Gastroesophageal sphincter (tissue), 4 donors: ENCODE results near the gene TP73. TPM values are rescaled to one million over a fixed set of nuclear protein-coding genes. Genes with fewer than 3 reads are reported as not detected.
"Not testable (repeated sequence)": the region's sequence is repeated elsewhere in the genome, so short reads cannot be mapped to it uniquely, and the experiment has no call there.

Source experiments
- ATAC-seq: fragments of 150-250 bp; one replicate; pipeline ENCODE4 v1.9.1; 2016; ENCODE audit warnings: mild to moderate bottlenecking, moderate library complexity
- H3K27ac ChIP-seq, 4 donors: fragments of 200-600 bp; sonication (generic) in 3 of 4; 1 replicate in 3 of 4; 2 replicates in 1 of 4; pipeline ENCODE4 v1.5.1; 2016 to 2019
- H3K27me3 ChIP-seq: fragments of 200-600 bp; sonication (generic); one replicate; pipeline ENCODE4 v1.5.1; 2019
- H3K36me3 ChIP-seq, 2 donors: fragments of 200-600 bp; sonication (generic); one replicate each; pipeline ENCODE4 v1.5.1; 2019; ENCODE audit warnings: control low read depth in 1 of 2
- H3K4me1 ChIP-seq, 3 donors: fragments of 200-600 bp; sonication (generic); 1 replicate in 2 of 3; 2 replicates in 1 of 3; pipeline ENCODE4 v1.5.1; 2016 to 2019; ENCODE audit warnings: control low read depth in 2 of 3
- H3K4me3 ChIP-seq, 2 donors: fragments of 200-600 bp; sonication (generic); one replicate each; pipeline ENCODE4 v1.5.1; 2019; ENCODE audit warnings: mild to moderate bottlenecking in 1 of 2, moderate library complexity in 1 of 2
- H3K9me3 ChIP-seq, 3 donors: fragments of 200-600 bp; sonication (generic); one replicate each; pipeline ENCODE4 v1.5.1; 2017 to 2019; ENCODE audit warnings: control low read depth in 2 of 3
- EP300 ChIP-seq: sonication (generic); formaldehyde crosslinking; IDR thresholded peaks from one replicate; pipeline ENCODE4 v1.6.1; 2017; ENCODE audit warnings: antibody characterized with exemption, mild to moderate bottlenecking
- POLR2A ChIP-seq, 2 donors: fragments of 450-650 bp; IDR thresholded peaks; one replicate each; pipeline ENCODE4 v1.6.1; 2017; ENCODE audit warnings: antibody characterized with exemption in 2 of 2, mild to moderate bottlenecking in 2 of 2, moderate library complexity in 1 of 2
- POLR2AphosphoS5 ChIP-seq: sonication (generic); formaldehyde crosslinking; IDR thresholded peaks from one replicate; pipeline ENCODE4 v1.6.1; 2017; ENCODE audit warnings: antibody characterized with exemption
- WGBS, 2 donors: methylation state at CpG; one replicate each; pipeline ENCODE4 v1.1.5; 2018; ENCODE audit warnings: low coverage in 1 of 2; 5-methylcytosine and 5-hydroxymethylcytosine counted together
- total RNA-seq, 4 donors: library from RNA; depleted of rRNA; stranded (reverse); fragments of >200 nt; gene quantifications; one replicate each; pipeline ENCODE4 v1.1.0, GENCODE V29; 2016
- TF ChIP-seq, protein P1 (sequence below), 4 experiments: fragments of 200-600 bp in 2 of 4; fragments of 450-650 bp in 2 of 4; sonication (generic) in 1 of 4; IDR thresholded peaks; one replicate each; pipeline ENCODE4 v1.5.1; 2017 to 2019; ENCODE audit warnings: antibody characterized with exemption in 4 of 4, mild to moderate bottlenecking in 2 of 4, moderate library complexity in 2 of 4

The TP73 gene
- total RNA-seq, 4 donors from 2014 or later, result 0.19 to 0.22 TPM; not detected in 2

GRCh38 chr1:3618881-3619671, 33.2 kb upstream of the TP73 start:
- Histone ChIP-seq H3K4me3 (no peak overlapping the region), H3K36me3 (no peaks in the 10 kb centered on the region), H3K27ac (no peak overlapping the region), H3K27me3 (peaks cover 18% of the 10 kb centered on the region), H3K4me1 (peaks cover 0 to 44% (median 16%) of the 10 kb centered on the region in 3 donors), H3K9me3 (no peaks in the 10 kb centered on the region)
- 0% methylated on average over 5 of the region's 21 CpGs; no CpG with 5 or more reads in 1 of the 2 donors for whole genome bisulfite sequencing, 2 donors
- ATAC-seq, result peak; percentile 77
- TF ChIP-seq POLR2A (IDR thresholded peaks at IDR 0.05) (no peak), POLR2AphosphoS5 (no peak), EP300 (no peak)
- TF ChIP-seq, protein P1, sequence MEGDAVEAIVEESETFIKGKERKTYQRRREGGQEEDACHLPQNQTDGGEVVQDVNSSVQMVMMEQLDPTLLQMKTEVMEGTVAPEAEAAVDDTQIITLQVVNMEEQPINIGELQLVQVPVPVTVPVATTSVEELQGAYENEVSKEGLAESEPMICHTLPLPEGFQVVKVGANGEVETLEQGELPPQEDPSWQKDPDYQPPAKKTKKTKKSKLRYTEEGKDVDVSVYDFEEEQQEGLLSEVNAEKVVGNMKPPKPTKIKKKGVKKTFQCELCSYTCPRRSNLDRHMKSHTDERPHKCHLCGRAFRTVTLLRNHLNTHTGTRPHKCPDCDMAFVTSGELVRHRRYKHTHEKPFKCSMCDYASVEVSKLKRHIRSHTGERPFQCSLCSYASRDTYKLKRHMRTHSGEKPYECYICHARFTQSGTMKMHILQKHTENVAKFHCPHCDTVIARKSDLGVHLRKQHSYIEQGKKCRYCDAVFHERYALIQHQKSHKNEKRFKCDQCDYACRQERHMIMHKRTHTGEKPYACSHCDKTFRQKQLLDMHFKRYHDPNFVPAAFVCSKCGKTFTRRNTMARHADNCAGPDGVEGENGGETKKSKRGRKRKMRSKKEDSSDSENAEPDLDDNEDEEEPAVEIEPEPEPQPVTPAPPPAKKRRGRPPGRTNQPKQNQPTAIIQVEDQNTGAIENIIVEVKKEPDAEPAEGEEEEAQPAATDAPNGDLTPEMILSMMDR (IDR thresholded peaks at IDR 0.05), result peak in 3 of 4 experiments; percentile 77 to 89 (median 78)

DNA sequence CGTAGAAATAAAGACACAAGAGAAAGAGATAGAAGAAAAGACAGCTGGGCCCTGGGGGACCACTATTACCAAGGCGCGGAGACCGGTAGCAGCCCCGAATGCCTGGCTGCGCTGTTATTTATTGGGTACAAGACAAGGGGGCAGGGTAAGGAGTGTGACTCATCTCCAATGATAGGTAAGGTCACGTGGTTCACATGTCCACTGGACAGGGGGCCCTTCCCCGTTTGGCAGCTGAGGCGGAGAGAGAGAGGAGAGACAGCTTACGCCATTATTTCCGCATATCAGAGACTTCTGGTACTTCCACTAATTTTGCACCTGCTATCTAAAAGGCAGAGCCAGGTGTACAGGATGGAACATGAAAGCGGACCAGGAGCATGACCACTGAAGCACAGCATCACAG, 31.6 kb upstream of the TP73 start:
- Histone ChIP-seq H3K9me3 (no peaks in the 10 kb centered on the region), H3K27ac (no peak overlapping the region), H3K36me3 (no peaks in the 10 kb centered on the region), H3K4me1 (peaks cover 0 to 49% (median 16%) of the 10 kb centered on the region in 3 donors), H3K4me3 (no peak overlapping the region), H3K27me3 (peaks cover 6% of the 10 kb centered on the region)
- 84 to 90% methylated on average over 2 to 11 of the region's 12 CpGs for WGBS, 2 donors
- TF ChIP-seq POLR2A (IDR thresholded peaks at IDR 0.05) (no peak), POLR2AphosphoS5 (no peak), EP300 (no peak)
- TF ChIP-seq, protein P1 (IDR thresholded peaks at IDR 0.05), result no peak
- ATAC-seq, result no peak

GRCh38 chr1:3621151-3621671, 31.1 kb upstream of the TP73 start:
- not testable (repeated sequence) for H3K9me3 ChIP-seq, H3K27me3 ChIP-seq, H3K27ac ChIP-seq, H3K36me3 ChIP-seq, H3K4me3 ChIP-seq, ATAC-seq
- H3K4me1 ChIP-seq, result peaks cover 0 to 54% (median 16%) of the 10 kb centered on the region in 3 donors
- WGBS, 2 donors, result 3 to 52% methylated on average over 4 to 6 of the region's 15 CpGs
- TF ChIP-seq, protein P1 (IDR thresholded peaks at IDR 0.05), result peak in 3 of 4 experiments; percentile 66 to 72 (median 70)

DNA sequence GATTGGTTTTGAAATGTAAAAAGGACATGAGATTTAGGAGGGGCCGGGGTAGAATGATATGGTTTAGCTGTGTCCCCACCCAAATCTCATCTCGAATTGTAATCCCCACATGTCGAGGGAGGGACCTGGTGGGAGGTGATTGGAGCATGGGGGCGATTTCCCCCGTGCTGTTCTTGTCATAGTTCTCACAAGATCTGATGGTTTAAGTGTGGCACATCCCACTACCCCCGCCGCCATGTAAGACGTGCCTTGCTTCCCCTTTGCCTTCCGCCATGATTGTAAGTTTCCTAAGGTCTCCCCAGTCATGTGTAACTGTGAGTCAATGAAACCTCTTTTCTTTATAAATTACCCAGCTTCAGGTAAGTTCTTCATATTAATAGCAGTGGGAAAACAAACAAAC, 30.2 kb upstream of the TP73 start:
- 73 to 77% methylated on average over 7 of the region's 9 CpGs for WGBS, 2 donors
- not testable (repeated sequence) for H3K27ac ChIP-seq, H3K9me3 ChIP-seq, H3K27me3 ChIP-seq, H3K36me3 ChIP-seq, ATAC-seq, H3K4me3 ChIP-seq
- peaks cover 0 to 62% (median 16%) of the 10 kb centered on the region in 3 donors for H3K4me1 ChIP-seq

DNA sequence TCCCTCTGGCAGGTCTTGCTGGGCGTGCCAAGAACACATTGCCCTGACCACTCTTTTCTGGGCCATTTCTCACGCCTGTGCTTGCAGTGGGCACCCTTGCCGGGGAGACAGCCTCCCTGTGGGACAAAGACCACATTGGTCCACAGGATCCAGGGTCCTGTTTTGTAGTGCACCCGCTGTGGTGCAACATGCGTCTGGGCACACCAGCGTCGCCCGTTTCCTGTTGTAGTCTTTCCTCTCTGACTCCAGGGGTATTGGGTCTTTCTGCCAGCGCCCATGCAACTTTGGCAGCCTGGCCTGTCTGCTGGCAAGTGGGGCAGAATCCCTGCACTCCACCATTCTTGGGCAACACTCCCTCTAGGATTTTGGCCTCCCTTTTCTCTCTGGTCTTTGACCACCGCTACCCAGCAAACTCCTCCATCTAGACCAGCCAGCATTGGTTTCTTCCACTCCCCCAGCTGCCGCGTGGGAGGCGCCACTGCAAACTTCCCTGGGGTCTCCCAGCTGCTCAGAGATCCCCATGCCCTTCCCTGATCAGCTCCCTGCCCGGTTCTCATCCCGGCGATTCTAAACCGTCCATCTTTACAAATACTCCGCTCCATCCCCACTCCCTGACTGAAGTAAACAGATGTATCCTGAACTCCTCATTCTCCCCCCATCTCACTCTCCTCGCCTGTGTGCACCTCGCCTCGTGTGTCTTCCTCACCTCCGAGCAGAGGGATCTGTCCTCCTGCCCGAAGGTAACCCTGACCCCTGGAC, 28.7 kb upstream of the TP73 start:
- TF ChIP-seq, protein P1 (IDR thresholded peaks at IDR 0.05), result no peak
- no peaks in the 10 kb centered on the region for H3K27me3 ChIP-seq
- peaks cover 0 to 19% of the 10 kb centered on the region in 2 donors for H3K36me3 ChIP-seq
- peaks cover 0 to 59% (median 16%) of the 10 kb centered on the region in 3 donors for H3K4me1 ChIP-seq
- H3K4me3 ChIP-seq, result peak overlapping the region; percentile 38 to 71
- peak overlapping the region in 3 of 4 donors; percentile 85 to 90 (median 86) for H3K27ac ChIP-seq
- no peaks in the 10 kb centered on the region for H3K9me3 ChIP-seq
- WGBS, 2 donors, result 14 to 23% methylated on average over 6 to 22 of the region's 23 CpGs
- ATAC-seq, result no peak
